Ovary (tissue), 3 donors: ENCODE results near the gene IQSEC1.

Source experiments
- CTCF ChIP-seq, 3 donors: fragments of 450-650 bp in 2 of 3; fragments of 200-600 bp in 1 of 3; IDR thresholded peaks; one replicate each; pipeline versions ENCODE4 v1.5.1 to v1.8.0; 2016 to 2022; ENCODE audit warnings: antibody characterized with exemption in 3 of 3, mild to moderate bottlenecking in 1 of 3
- POLR2A ChIP-seq: fragments of 450-650 bp; IDR thresholded peaks from one replicate; pipeline ENCODE4 v1.6.1; 2017; ENCODE audit warnings: antibody characterized with exemption, mild to moderate bottlenecking, moderate library complexity
- donor health status: DM: no; HTN: no; CAD: no.

- no peak for TF ChIP-seq CTCF (IDR thresholded peaks at IDR 0.05)
- TF ChIP-seq POLR2A = no peak
These were observed 208.0 kb downstream of the IQSEC1 start for GRCh38 chr3:12865271-12865670.
